Smooth muscle cell (in vitro differentiated cells): ENCODE data around the gene SUSD1. TPM values are rescaled to one million over a fixed set of nuclear protein-coding genes. Genes with fewer than 3 reads are reported as not detected.
A peak's percentile ranks its signal among the peaks of the same experiment; 100 is the strongest.

Source experiments
- DNase-seq: peaks from one replicate; lab custom pipeline; 2025; ENCODE audit not compliant: unreplicated experiment; lab: John Stamatoyannopoulos, UW
- H2AFZ ChIP-seq: fragments of 200-600 bp; sonication (generic); 2 replicates; pipeline ENCODE4 v1.6.0; 2016; ENCODE audit warnings: antibody characterized with exemption, low read depth, mild to moderate bottlenecking
- H3F3A ChIP-seq: fragments of 200-600 bp; sonication (generic); 2 replicates; pipeline ENCODE4 v1.6.0; 2017; ENCODE audit warnings: antibody characterized with exemption, low read depth
- H3K27ac ChIP-seq: fragments of 200-600 bp; sonication (generic); 2 replicates; pipeline ENCODE4 v1.5.1; 2016; ENCODE audit warnings: low read depth, mild to moderate bottlenecking
- H3K27me3 ChIP-seq: fragments of 200-600 bp; sonication (generic); 2 replicates; pipeline ENCODE4 v1.6.1; 2016; ENCODE audit warnings: low read depth, mild to moderate bottlenecking
- H3K36me3 ChIP-seq: fragments of 200-600 bp; sonication (generic); 2 replicates; pipeline ENCODE4 v1.5.1; 2016; ENCODE audit warnings: low read depth
- H3K4me1 ChIP-seq: fragments of 200-600 bp; sonication (generic); 2 replicates; pipeline ENCODE4 v1.5.1; 2016; ENCODE audit warnings: low read depth
- H3K4me2 ChIP-seq: fragments of 200-600 bp; sonication (generic); 2 replicates; pipeline ENCODE4 v1.6.0; 2016; ENCODE audit warnings: mild to moderate bottlenecking
- H3K4me3 ChIP-seq: fragments of 200-600 bp; sonication (generic); 2 replicates; pipeline ENCODE4 v1.5.1; 2016; ENCODE audit warnings: mild to moderate bottlenecking
- H3K79me2 ChIP-seq: fragments of 200-600 bp; sonication (generic); 2 replicates; pipeline ENCODE4 v1.6.0; 2016; ENCODE audit warnings: low read depth, mild to moderate bottlenecking
- H3K9ac ChIP-seq: fragments of 200-600 bp; sonication (generic); 2 replicates; pipeline ENCODE4 v1.6.0; 2016; ENCODE audit warnings: low read depth
- H3K9me3 ChIP-seq: fragments of 200-600 bp; sonication (generic); replicated peaks from 2 replicates; pipeline ENCODE4 v1.5.1; 2016; ENCODE audit warnings: low read depth
- H4K20me1 ChIP-seq: fragments of 200-600 bp; sonication (generic); 2 replicates; pipeline ENCODE4 v1.6.0; 2016; ENCODE audit warnings: low read depth
- CTCF ChIP-seq: fragments of 200-600 bp; sonication (generic); IDR thresholded peaks from 2 replicates; pipeline ENCODE4 v1.5.1; 2017; ENCODE audit warnings: borderline replicate concordance, mild to moderate bottlenecking, antibody characterized with exemption; ENCODE audit not compliant: insufficient read depth, poor library complexity, severe bottlenecking
- WGBS: methylation state at CpG from one replicate; pipeline ENCODE4 v1.1.7; 2016; ENCODE audit warnings: low lambda C conversion rate; 5-methylcytosine and 5-hydroxymethylcytosine counted together
- polyA plus RNA-seq: library from polyadenylated mRNA; unstranded; fragments of >200 nt; fragmentation: Nextera tagmentation; extraction: Ambion mirVana; gene quantifications from 2 replicates; pipeline ENCODE4 v1.2.1, GENCODE V29; 2016
- total RNA-seq: library from RNA; depleted of rRNA; stranded (reverse); fragments of >200 nt; gene quantifications from 2 replicates; pipeline ENCODE4 v1.2.3, GENCODE V29; 2014

The SUSD1 gene
- total and polyA plus RNA-seq, 2 experiments from 2014 or later, result 6.7 to 11.8 TPM

DNA sequence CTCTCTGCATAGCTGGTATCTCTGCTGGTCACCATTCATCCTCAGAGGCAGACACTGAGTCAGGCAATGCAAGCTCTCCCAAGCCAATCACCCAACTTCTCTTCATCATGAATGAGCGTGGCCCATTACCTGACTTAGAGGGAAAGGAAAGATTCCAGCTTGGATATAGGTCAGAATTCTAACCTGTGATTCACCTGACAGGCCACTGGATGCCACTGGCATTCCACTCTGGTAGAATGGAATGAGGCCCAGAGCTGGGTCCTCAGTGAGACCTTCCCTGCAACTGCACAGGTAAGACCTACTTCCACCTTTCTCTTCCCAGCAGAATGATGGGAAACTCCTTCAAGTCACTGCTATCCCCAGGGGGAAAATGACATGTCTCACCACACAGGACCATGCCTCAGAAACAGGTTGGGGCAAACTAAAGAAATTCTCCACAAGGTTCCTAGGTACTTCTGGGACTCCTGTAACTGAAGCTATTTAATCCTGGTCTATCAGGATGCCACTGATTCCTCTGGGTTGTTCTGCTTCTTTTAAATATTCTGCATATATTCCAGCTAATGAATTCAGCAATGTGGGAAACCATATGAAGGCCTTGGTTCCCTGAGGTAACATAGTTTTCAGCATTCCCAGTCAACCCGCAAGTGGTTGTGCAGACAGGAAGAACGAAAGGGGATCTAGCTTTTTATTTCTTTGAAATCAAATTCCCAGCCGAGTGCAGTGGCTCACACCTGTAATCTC lies 62.0 kb downstream of the SUSD1 start:
- no peaks in the 10 kb centered on the region for H3K27me3 ChIP-seq
- H3K36me3 ChIP-seq, result no peaks in the 10 kb centered on the region
- TF ChIP-seq CTCF, result peak; percentile 23
- peak overlapping the region; percentile 7 for H3K4me2 ChIP-seq
- DNase-seq, result no peak
- H3K4me1 ChIP-seq, result no peaks in the 10 kb centered on the region
- H3F3A ChIP-seq, result peaks cover 7% of the 10 kb centered on the region
- H3K27ac ChIP-seq, result peak overlapping the region; percentile 91
- no peaks in the 10 kb centered on the region for H4K20me1 ChIP-seq
- H2AFZ ChIP-seq, result no peak overlapping the region
- 87% methylated on average over 4 of the region's 4 CpGs for WGBS
- no peaks in the 10 kb centered on the region for H3K9me3 ChIP-seq
- no peaks in the 10 kb centered on the region for H3K79me2 ChIP-seq
- no peak overlapping the region for H3K4me3 ChIP-seq
- peak overlapping the region; percentile 36 for H3K9ac ChIP-seq

DNA sequence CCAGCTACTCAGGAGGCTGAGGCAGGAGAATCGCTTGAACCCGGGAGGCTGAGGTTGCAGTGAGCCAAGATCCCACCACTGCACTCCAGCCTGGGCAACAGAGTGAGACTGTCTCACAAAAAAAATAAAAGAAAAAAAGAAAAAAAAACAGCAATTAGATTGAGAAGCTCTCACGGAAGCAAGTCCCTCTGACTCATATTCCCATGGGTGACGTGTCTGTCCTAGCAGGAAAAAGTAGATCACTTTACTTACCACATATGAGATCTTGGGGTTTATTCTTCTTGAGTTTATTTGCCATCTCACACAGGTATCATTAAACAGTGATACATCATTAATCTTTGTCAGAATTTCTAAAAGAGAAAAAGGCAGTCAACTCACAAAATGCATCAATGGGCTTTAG lies 62.6 kb downstream of the SUSD1 start:
- Histone ChIP-seq H4K20me1 (no peaks in the 10 kb centered on the region), H3K79me2 (no peaks in the 10 kb centered on the region), H3K27me3 (no peaks in the 10 kb centered on the region), H3K9me3 (no peaks in the 10 kb centered on the region), H3K4me3 (no peak overlapping the region), H3K4me2 (peak overlapping the region; percentile 7), H3K9ac (peak overlapping the region; percentile 41), H3K4me1 (no peaks in the 10 kb centered on the region), H3K27ac (peak overlapping the region; percentile 91), H2AFZ (no peak overlapping the region), H3F3A (peaks cover 7% of the 10 kb centered on the region), H3K36me3 (no peaks in the 10 kb centered on the region)
- no peak for DNase-seq
- WGBS, result 47% methylated on average over 4 of the region's 4 CpGs
- TF ChIP-seq CTCF, result no peak

DNA sequence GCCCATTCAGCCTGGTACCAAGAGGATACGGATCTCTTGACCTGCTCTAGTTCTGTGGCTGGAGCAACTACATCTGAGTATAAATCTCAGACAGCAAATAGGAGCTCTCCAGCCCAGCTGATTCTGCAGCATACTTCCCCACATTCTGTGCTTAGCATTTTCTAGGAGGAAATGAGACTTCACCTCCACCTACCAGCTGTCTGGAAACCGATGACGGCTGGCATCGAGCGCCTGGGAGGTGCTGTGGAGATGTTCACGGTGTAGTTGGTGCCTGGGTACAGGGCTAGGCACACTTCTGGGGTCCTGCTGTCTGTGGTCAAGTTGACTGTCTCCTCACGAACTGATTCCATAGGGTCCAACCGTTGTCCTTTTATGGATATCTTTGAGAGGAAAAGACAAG lies 63.6 kb downstream of the SUSD1 start:
- WGBS, result 89% methylated on average over 8 of the region's 8 CpGs
- no peaks in the 10 kb centered on the region for H3K79me2 ChIP-seq
- H3K27ac ChIP-seq, result peak overlapping the region; percentile 91
- no peaks in the 10 kb centered on the region for H3K4me1 ChIP-seq
- no peaks in the 10 kb centered on the region for H3K36me3 ChIP-seq
- H3K27me3 ChIP-seq, result no peaks in the 10 kb centered on the region
- H3K4me2 ChIP-seq, result no peak overlapping the region
- H3K4me3 ChIP-seq, result no peak overlapping the region
- no peaks in the 10 kb centered on the region for H4K20me1 ChIP-seq
- no peak for TF ChIP-seq CTCF
- no peaks in the 10 kb centered on the region for H3K9me3 ChIP-seq
- H2AFZ ChIP-seq, result no peak overlapping the region
- peaks cover 7% of the 10 kb centered on the region for H3F3A ChIP-seq
- peak overlapping the region; percentile 4 for H3K9ac ChIP-seq
- no peak for DNase-seq

DNA sequence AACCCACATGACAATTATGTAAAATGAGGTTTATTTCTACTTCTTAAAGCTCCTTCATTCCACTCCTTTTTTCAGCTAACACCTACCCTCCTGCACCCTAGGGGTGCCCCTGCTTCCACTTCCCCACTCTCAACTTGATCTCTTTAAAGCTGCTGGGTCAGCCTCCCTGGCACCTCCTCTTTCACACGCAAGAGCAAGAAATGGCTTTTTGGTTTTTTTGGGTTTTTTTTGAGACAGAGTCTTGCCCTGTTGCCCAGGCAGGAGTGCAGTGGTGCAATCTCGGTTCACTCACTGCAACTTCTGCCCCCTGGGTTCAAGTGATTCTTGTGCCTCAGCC lies 64.4 kb downstream of the SUSD1 start:
- no peak overlapping the region for H3K4me3 ChIP-seq
- peak overlapping the region; percentile 91 for H3K27ac ChIP-seq
- no peaks in the 10 kb centered on the region for H4K20me1 ChIP-seq
- no peak overlapping the region for H3K9ac ChIP-seq
- H3K4me2 ChIP-seq, result no peak overlapping the region
- no peaks in the 10 kb centered on the region for H3K27me3 ChIP-seq
- no peak for DNase-seq
- H3K36me3 ChIP-seq, result no peaks in the 10 kb centered on the region
- H3K9me3 ChIP-seq, result no peaks in the 10 kb centered on the region
- H3K79me2 ChIP-seq, result no peaks in the 10 kb centered on the region
- H2AFZ ChIP-seq, result no peak overlapping the region
- no peak for TF ChIP-seq CTCF
- H3F3A ChIP-seq, result peaks cover 7% of the 10 kb centered on the region
- 85% methylated on average over 2 of the region's 2 CpGs for WGBS
- H3K4me1 ChIP-seq, result no peaks in the 10 kb centered on the region
